Stimulated activated CD4-positive, alpha-beta T cell treated with anti-CD3 and anti-CD28 coated beads, Interleukin-4, amount 100 ng/mL, for 48 hours (primary cell): ENCODE measurements around the gene TIMM13.
"Not testable (repeated sequence)": the region's sequence is repeated elsewhere in the genome, so short reads cannot be mapped to it uniquely, and the experiment has no call there.

ENCODE experiments used
- DNase-seq, 2 donors: peaks; one replicate each; pipeline ENCODE4 v3.0.0-alpha.2; 2020; ENCODE audit warnings: low read depth in 2 of 2

Gene TIMM13

DNA sequence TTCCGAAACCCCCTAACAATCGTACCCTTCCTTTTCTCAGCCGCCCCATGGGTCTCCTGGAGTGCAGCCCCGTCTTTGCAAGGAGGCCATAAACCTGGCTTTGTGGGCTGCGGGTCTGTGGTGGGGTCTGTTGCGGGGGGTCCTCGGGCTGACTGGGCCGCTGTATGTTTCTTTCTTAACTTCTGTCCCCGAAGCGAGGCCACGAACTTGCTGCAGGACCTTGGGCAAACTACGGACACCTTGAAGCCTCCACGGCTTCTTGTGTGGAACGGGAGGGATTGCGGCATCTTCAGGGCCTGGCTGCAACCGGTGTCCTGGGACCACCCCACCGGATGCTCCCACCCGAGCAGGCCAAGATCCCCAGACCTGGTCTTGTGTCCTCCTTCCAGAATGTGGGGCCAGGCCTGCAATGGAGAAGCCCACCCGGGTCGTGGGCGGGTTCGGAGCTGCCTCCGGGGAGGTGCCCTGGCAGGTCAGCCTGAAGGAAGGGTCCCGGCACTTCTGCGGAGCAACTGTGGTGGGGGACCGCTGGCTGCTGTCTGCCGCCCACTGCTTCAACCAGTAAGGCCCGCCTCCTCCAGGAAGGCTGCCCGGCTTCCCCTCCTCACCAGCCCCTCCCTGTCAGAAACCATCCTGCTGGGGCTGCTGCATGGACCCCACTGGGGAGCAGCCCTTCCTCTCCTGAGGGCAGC, 12.0 kb downstream of the TIMM13 start:
- no peak for DNase-seq

DNA sequence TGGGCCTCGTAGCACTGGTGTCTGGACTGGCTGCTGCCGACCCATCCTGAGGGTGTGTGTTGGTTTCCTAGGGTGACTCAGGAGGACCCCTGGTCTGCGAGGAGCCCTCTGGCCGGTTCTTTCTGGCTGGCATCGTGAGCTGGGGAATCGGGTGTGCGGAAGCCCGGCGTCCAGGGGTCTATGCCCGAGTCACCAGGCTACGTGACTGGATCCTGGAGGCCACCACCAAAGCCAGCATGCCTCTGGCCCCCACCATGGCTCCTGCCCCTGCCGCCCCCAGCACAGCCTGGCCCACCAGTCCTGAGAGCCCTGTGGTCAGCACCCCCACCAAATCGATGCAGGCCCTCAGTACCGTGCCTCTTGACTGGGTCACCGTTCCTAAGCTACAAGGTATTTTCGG, 13.8 kb downstream of the TIMM13 start:
- DNase-seq = no peak

DNA sequence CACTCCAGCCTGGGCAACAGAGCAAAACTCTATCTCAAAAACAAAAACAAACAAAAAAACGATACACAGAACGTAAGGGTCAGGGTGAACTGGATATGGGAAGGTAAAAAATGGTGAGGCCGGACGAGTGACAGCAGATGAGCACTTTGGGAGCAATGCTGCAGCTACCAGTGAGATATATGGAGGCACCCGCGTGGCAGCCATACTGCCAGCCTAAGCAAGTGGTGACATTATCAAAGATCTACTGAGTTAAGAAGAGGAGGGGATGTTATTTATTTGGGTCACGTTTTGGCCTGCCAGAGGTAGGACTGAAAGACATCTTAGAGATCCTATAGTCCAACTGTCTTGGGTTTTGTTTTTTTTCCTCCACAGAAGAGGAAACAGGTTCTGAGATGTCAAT, 14.2 kb downstream of the TIMM13 start:
- no peak for DNase-seq

DNA sequence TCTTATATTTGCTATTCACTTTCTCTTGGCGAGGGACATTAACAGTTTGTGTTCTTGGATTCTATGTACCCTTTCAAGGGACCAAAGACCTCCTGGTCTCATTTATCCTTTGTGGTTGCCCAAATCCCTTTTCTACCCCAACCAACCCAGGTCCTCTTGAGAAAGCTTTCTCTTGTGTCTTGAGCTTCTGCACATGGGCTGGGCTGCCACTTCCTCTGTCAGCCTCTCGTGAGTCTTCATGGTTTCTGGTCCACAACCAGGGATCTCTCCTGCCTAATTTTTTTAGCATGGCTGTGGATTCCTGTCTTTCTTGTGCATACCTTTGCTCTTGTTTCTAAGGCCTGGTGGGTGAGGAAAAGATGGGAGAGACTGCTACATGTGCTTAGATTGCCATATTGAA, 14.9 kb downstream of the TIMM13 start:
- DNase-seq = no peak

DNA sequence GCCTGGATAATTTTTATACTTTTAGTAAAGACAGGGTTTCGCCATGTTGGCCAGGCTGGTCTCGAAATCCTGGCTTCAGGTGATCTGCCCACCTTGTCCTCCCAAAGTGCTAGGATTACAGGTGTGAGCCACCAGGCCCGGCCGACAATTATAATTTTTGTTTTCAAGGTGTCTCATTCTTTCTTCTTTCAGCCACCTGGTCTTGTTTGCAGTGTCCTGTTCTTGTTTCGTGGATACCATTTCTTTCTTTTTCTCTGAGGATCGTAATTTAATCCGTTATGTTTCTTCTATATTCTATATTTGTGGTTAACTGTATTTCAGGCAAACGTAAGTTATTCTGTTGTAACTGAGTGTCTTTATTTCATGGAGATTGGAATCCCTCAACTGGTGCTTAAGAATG, 15.7 kb downstream of the TIMM13 start:
- no peak for DNase-seq

DNA sequence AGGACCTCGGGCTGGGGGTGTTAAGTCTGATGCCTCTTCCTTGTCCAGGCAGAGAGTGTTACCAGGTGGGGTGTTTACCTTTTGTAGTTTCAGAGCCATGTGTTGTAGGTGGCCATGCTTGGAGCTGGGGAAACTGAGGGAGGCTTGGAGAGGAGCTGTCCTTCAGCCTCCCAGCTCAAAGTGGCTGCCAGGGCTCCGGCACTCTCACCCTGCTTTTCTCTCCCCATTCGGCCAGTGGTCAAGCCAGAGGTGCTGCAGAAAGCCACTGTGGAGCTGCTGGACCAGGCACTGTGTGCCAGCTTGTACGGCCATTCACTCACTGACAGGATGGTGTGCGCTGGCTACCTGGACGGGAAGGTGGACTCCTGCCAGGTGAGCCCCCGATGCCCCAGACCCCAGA, 17.4 kb downstream of the TIMM13 start:
- DNase-seq = no peak

DNA sequence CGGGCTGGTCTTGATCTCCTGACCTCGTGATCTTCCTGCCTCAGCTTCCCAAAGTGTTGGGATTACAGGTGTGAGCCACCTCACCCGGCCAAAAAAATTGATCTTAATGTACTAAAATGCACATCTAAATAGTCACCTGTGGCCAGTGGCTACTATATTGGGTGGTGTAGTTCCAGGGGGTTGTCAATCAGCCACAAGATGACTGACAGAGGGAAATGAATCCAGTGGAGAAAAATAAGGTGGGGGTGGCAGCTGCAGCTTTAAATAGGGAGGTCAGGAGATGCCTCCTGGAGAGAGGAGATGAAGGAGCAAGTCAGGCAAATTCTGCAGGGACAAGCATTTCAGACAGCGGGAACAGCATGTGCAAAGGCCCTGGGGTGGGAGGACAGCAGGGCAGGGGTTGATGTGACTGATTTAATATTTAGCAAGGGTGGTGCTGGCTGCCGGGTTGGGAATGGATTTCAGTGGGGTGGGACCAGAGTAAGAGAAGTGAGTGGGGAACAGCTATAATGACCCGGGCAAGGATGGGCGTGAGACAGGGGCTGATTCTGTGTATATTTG, 18.0 kb downstream of the TIMM13 start:
- no peak for DNase-seq

DNA sequence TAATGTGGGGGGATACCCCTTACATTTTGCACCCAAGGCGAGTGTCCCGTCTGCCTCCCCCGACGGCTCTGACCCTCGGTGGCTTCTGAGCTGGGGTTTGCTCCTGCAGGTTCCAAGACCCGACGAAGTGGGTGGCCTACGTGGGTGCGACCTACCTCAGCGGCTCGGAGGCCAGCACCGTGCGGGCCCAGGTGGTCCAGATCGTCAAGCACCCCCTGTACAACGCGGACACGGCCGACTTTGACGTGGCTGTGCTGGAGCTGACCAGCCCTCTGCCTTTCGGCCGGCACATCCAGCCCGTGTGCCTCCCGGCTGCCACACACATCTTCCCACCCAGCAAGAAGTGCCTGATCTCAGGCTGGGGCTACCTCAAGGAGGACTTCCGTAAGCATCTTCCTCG, 19.1 kb downstream of the TIMM13 start:
- no peak for DNase-seq

DNA sequence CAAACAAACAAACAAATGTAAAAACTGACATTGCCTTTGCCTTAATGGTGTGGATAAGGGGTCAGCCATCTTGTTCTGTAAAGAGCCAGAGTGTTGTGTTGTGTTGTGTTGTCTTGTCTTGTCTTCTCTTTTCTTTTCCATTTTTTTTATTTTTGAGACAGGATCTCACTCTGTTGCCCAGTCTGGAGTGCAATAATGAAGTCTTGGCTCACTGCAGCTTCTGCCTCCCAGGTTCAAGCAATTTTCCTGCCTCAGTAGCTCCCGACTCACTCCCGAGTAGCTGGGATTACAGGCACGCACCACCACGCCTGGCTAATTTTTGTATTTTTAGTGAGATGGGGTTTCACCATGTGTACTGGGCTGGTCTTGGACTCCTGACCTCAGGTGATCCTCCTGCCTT, 27.8 kb downstream of the TIMM13 start:
- no peak for DNase-seq

DNA sequence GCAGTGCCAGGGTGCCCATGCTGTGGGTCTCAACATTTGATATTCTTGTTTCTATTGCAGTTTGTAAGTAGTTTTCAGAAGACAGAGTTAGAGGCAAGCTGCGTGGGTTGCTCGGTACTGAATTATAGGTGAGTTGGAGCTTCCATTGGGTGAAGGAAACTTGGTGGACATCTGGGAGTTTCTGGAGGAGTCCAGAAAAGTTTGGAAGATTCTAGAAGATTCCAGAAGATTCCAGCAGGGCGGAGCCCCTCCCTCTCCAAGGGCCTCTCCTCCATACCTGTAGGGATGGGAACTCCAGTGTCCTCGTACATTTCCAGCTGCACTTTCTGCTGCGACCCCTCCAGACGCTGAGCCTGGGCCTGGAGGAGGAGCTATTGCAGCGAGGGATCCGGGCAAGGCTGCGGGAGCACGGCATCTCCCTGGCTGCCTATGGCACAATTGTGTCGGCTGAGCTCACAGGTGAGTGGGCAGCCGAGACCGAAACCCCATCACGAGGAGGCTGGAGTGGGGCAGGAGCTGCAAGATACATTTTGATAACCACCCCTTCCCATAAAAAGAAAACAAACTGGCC, 28.6 kb downstream of the TIMM13 start:
- no peak for DNase-seq

DNA sequence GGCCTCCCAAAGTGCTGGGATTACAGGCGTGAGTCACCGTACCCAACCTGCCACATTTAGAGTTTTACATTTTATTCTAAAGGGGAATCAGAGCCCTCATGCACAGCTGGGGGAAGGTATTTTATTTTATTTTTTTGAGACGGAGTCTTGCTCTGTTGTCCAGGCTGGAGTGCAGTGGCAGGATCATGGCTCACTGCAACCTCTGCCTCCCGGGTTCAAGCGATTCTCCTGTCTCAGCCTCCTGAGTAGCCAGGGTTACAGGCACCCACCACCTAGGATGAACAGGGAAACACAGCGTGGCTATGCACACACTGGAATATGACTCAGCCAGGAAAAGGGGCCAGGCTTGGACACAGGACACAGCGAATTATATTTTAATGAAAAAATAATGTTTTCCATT, 30.2 kb downstream of the TIMM13 start:
- not testable (repeated sequence) for DNase-seq

DNA sequence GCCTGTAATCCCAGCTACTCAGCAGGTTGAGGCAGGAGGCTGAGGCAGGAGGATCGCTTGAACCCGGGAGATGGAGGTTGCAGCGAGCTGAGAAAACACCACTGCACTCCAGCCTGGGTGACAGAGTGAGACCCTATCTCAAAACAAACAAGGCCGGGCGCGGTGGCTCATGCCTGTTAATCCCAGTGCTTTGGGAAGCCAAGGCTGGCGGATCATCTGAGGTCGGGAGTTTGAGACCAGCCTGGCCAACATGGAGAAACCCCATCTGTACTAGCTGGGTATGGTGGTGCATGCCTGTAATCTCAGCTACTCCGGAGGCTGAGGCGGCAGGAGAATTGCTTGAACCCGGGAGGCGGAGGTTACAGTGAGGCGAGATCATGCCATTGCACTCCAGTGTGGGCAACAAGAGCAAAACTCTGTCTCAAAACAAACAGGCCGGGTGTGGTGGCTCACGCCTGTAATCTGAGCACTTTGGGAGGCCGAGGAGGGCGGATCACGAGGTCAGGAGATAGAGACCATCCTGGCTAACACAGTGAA, 32.0 kb downstream of the TIMM13 start:
- DNase-seq = not testable (repeated sequence)

DNA sequence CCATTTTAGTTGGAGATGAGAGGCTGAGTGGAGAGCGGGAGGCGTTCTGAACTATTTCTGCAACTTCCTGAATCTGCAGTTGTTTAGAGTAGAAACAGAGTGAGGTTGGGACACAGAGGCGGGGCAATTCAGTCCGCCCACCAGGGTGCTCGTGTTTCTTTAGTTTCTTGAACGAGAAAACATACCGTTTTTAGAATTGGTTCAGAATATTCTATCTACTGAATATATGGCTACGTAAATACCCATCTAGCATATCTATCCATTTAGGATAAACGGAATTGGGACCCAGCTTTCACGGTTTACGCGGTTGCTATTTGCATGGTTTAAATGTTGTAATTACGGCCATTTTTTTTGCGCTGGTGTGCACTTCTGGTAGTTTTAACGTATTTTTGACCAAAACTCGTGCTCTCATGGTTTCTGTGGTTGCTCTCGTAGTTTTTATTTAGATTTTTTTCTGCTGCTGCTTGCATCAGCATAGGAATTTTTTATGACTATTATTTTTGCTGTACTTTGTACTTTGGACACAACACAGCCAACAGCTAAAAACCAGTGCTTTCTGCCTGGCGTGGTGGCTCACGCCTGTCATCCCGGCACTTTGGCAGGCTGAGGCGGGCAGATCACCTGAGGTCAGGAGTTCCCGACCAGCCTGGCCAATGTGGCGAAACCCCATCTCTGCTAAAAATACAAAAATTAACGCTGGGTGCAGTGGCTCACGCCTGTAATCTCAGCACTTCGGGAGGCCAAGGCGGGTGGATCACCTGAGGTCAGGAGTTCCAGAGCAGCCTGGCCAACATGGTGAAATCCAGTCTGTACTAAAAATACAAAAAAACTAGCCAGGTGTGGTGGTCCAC, 32.7 kb downstream of the TIMM13 start:
- no peak for DNase-seq

DNA sequence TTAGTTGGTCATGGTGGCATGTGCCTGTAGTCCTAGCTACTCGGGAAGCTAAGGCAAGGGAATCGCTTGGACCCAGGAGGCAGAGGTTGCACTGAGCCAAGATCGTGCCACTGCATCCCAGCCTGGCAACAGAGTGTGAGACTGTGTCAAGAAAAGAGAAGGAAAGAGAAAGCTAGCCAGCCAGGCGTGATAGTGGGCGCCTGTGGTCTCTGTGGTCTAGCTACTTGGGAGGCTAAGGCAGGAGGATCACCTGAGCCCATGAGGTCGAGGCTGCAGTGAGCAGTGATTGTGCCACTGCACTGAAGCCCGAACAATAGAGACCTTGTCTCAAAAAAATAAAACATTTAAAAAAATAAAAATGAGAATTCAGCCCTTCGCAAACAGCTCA, 33.3 kb downstream of the TIMM13 start:
- no peak for DNase-seq

DNA sequence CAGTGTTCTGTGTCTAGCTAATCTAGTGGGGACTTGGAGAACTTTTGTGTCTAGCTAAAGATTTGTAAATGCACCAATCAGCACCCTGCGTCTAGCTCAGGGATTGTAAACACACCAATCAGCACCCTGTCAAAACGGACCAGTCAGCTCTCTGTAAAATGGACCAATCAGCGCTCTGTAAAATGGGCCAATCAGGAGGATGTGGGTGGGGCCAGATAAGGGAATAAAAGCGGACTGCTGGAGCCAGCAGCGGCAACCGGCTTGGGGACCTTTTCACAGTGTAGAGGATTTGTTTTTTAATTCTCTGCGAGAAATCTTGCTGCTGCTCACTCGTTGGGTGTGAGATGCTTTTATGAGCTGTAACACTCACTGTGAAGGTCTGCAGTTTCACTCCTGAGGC, 34.5 kb downstream of the TIMM13 start:
- DNase-seq = not testable (repeated sequence)

DNA sequence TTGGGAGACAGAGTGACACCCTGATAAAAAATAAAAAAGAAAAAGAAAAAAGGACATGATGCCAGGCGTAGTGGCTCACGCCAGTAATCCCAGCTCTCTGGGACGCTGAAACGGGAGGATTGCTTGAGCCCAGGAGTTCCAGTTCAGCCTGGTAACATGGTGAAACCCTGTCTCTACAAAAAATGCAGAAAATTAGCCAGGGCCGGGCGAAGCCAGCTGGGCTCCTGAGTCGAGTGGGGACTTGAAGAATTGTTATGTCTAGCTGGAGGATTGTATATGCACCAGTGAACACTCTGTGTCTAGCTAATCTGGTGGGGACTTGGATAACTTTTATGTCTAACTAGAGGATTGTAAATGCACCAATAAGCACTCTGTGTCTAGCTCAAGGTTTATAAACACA, 35.0 kb downstream of the TIMM13 start:
- no peak for DNase-seq

DNA sequence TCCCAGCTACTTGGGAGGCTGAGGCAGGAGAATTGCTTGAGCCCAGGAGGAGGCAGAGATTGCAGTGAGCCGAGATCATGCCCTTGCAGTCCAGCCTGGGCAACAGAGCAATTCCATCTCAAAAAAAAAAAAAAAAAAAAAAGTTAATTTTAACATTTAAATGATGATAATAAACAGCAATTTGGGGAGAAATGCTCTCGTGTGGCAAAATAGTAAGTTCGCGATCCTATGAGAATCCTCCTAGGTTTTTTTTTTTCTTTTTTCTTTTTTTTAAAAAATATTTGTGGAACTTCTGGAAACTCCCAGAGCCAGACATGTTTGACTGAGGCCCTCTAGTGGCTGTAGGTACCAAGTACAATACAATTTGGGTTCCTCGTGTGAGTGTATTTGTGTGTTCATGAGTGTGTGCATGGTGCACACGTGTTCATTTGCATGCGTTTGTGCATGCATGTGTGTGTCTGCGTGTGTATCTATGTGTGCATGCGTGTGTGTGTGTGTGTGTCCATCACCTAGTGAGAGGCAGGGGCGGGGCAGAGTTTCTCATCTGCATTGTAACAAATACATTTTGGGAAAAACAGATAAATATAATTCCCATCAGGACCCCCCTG, 36.2 kb downstream of the TIMM13 start:
- no peak for DNase-seq

DNA sequence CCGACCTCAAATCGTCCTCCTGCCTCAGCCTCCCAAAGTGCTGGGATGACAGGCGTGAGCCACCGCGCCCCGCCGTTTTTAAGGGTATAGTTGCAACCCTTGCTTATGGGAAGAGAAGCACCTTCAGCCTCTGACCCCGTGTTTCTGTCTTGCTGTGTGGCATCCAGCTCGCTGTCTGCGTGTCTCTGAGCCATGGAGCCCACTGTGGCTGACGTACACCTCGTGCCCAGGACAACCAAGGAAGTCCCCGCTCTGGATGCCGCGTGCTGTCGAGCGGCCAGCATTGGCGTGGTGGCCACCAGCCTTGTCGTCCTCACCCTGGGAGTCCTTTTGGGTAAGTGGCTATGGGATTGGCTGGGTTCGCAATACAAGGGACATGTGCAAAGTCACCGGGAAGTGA, 37.8 kb downstream of the TIMM13 start:
- no peak for DNase-seq

DNA sequence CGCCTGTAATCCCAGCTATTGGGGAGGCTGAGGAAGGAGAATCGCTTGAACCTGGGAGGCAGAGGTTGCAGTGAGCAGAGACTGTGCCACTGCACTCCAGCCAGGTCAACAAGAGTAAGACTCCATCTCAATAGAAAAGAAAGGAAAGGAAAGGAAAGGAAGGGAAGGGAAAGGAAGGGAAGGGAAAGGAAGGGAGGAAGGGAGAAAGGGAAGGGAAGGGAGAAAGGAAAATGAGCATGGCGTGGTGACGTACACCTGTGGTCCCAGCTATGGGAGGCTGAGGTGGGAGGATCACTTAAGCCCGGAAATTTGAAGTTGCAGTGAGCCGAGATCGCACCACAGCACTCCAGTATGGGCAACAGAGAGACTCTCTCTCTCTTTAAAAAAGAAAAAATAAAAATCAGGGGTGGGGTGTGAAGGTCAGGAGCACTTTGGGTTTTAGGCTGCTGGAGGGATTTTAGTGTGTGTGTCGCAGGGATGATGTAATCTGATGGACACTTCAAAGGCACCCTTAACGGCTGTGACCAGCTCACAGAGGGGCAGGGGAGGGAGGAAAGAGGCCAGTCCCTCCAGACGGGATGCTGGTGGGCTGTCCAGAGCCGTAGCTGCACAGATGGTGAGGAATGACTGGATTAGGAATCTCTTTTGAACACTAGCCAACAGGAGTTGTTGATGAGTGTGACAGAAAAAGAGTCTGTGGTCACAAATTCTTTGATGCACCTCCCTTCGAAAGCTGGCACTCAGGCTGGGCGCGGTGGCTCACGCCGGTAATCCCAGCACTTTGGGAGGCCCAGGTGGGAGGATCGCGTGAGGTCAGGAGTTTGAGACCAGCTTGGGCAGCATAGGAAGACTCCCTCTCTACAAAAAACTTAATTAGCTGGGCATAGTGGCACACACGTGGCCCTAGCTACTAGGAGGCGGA, 39.8 kb downstream of the TIMM13 start:
- DNase-seq = no peak

DNA sequence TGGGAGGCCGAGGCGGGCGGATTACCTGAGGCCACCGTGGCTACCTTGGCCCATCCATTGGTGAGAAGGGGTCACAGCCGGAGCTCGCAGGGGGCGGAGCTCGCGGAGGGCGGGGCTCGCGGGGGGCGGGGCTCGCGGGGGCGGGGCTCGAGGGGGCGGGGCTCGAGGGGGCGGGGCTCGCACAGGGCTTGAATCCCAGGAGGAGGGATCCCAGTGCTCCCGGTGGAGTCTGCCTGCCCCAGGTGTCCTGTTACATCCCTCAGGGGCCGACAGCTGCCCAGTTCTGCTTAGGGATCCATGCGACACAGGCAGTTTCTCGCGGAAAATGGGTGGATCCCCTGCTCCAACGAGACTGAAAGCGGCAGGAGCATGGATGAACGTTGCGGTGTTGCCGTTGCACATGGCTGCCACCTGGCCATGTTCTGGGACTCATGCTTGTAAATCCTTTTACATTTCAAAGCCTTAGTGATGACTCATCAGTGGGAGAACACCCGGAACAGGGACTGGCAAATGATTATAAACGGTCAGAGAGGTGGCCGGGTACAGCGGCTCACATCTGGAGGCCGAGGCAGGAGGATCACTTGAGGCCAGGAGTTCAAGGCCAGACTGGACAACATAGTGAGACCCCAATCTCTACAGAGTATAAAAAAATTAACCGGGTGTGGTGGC, 42.2 kb downstream of the TIMM13 start:
- DNase-seq = no peak
